GM20431 (cell line): ENCODE results near the gene EIF2S1.

Source experiments
- in situ Hi-C: fragments of 300-500 bp; cut with MseI, MboI; formaldehyde crosslinking; loops from one replicate; pipeline ENCODE4 v1.15.0; 2020; ENCODE audit warnings: low sequenced_read_pairs; ENCODE audit not compliant: unreplicated experiment

EIF2S1 gene

DNA sequence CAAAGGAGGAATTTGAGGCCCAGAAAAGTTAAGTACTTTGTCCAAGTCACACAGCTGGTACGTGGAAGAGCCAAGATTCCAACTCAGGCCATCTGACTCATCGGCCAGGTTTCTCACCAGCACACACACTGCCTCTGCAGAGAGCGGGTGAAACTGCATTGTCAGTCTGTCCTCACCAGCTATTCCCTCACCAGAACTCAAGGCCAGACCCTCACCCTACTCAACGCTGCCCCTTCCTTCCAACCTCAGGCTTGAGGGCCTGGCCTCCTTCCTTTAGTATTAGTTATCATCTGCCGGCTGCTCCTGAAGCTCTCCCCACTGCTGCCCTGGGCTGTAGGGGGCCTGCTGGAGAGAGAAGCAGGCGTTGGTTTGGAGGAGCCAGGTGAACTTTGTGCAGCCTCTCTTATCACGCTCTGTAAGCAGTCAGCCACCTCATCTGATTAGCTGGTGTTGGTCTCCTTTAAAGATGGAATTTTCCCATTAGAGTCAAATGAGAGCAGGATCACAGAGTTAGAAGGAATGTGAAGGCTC, 68.4 kb downstream of the EIF2S1 start:
- in situ Hi-C loops: loop anchor here (10.0 kb wide), 1 partner anchor 146 kb away; no protein-coding TSS in a partner anchor

DNA sequence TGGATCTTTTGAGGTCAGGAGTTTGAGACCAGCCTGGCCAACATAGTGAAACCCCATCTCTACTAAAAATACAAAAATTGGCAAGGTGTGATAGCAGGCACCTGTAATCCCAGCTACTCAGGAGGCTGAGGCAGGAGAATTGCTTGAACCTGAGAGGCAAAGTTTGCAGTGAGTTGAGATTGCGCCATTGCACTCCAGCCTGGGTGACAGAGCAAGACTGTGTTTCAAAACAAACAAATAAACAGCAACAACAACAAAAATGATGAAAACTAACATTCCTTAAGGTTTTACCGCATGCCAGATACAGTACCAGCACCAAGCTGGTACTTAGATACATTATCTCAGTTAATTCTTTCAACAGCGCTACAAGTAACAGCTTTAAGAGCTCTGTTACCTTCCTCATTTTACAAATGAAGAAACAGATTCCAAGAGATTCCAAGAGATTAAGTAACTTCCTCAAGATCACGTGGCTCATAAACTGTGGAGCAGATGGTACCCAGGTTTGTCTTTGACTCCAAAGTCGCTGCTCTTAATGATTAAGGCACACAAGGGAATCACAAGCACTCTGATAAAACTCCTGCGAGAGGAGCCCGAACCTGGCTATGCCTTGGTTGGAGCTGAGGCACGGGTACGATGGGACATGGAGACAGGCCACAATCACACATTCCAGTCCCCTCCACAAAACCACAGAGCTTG, 69.5 kb downstream of the EIF2S1 start:
- in situ Hi-C loops: loop anchor here (10.0 kb wide), 1 partner anchor 145 kb away; no protein-coding TSS in a partner anchor

DNA sequence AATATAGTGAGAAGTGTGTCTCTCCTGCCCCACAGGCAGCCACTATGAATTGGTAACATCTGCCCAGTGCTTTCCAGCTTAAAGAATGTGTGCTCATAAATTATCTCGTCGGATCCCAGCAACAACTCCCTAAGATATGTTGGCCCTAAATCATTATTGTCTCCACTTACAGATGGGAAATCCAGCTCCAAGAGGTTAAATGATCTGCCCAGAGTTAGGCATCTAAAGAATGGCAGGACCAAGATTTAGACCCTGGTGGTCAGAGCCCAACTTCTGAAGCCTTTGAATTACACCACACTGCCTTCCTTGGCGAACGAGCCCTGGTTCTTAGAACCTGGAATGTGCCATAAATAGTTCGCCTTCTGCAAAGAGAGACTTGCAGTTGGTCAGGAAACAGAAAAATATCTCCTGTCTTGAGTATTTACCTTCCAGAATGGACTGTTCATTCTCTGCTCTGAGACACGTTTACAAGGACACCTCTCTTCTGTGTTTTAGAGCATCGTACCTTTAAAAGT, 72.0 kb downstream of the EIF2S1 start:
- in situ Hi-C loops: no loop called here

DNA sequence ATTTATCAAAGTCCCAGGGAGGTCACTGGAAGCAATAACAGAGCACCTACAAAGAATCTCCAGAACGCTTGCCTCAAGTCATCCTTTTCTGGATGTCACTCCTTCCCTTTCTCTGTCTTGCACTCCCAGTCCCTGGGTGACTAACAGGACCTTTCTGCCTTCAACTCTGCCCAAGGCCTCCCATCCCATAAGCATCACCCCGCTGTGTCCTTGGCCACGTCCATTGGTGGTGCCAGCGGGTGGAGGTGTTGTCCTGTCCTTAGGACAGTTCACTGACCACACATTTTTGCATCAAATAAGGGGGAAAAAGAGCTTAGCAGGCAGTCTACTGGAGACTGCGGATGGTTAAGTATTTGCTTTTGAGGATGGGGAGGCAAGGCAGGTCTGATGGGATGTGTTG, 75.5 kb downstream of the EIF2S1 start:
- in situ Hi-C loops: no loop called here
